ENCODE measurements around the gene RSL1D1.

- TF ChIP-seq, protein P1, sequence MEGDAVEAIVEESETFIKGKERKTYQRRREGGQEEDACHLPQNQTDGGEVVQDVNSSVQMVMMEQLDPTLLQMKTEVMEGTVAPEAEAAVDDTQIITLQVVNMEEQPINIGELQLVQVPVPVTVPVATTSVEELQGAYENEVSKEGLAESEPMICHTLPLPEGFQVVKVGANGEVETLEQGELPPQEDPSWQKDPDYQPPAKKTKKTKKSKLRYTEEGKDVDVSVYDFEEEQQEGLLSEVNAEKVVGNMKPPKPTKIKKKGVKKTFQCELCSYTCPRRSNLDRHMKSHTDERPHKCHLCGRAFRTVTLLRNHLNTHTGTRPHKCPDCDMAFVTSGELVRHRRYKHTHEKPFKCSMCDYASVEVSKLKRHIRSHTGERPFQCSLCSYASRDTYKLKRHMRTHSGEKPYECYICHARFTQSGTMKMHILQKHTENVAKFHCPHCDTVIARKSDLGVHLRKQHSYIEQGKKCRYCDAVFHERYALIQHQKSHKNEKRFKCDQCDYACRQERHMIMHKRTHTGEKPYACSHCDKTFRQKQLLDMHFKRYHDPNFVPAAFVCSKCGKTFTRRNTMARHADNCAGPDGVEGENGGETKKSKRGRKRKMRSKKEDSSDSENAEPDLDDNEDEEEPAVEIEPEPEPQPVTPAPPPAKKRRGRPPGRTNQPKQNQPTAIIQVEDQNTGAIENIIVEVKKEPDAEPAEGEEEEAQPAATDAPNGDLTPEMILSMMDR (IDR thresholded peaks at IDR 0.05), result no peak
- TF ChIP-seq POLR2A (IDR thresholded peaks at IDR 0.05), result no peak
Observed at GRCh38 chr16:11794996-11795886, 56.1 kb downstream of the RSL1D1 start.

Measured in thyroid gland (tissue), 4 donors.